Upper lobe of left lung (tissue), 4 donors: ENCODE results near the gene GOSR1.

Source experiments
- POLR2AphosphoS5 ChIP-seq, 2 donors: sonication (generic); formaldehyde crosslinking; IDR thresholded peaks; one replicate each; pipeline ENCODE4 v1.5.1; 2017; ENCODE audit warnings: antibody characterized with exemption in 2 of 2
- TF ChIP-seq, protein P1 (sequence below), 6 experiments: fragments of 450-650 bp in 4 of 6; fragments of 200-600 bp in 2 of 6; sonication (generic) in 2 of 6; IDR thresholded peaks; one replicate each; pipeline ENCODE4 v1.5.1; 2016 to 2019; ENCODE audit warnings: antibody characterized with exemption in 6 of 6

DNA sequence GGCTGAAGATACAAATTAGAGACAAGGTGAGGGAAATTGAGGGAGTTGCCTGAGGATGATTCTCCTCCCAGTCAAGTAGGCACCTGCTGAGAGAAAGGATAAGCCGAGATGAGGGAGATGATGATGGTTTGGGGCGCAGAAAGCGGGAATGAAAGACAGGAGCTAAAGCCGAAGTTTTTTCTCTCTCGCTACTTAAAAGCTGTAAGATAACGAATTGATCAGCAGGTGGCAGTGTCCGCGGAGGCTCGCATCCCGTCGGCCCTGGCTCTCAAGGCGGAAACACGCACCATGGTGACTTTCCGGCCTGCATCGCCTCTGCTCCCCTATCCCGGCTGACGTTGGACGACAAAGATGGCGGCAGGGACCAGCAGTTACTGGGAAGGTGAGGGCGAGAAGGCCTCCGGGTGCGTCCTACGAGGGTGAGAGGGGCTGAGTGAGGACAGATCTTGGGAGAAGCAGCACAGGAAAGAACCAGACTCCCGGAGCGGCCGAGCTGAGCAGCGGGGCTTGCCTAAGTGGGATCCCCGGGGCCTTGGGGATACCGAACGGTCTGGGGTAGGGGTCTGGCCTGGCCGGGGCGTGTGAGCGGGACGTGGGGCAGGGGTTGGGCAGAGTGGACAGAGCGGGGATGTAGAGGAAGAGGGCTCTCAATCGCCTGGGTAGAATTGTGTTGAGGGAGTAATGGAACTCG is at the start of gene GOSR1:
- TF ChIP-seq, protein P1, sequence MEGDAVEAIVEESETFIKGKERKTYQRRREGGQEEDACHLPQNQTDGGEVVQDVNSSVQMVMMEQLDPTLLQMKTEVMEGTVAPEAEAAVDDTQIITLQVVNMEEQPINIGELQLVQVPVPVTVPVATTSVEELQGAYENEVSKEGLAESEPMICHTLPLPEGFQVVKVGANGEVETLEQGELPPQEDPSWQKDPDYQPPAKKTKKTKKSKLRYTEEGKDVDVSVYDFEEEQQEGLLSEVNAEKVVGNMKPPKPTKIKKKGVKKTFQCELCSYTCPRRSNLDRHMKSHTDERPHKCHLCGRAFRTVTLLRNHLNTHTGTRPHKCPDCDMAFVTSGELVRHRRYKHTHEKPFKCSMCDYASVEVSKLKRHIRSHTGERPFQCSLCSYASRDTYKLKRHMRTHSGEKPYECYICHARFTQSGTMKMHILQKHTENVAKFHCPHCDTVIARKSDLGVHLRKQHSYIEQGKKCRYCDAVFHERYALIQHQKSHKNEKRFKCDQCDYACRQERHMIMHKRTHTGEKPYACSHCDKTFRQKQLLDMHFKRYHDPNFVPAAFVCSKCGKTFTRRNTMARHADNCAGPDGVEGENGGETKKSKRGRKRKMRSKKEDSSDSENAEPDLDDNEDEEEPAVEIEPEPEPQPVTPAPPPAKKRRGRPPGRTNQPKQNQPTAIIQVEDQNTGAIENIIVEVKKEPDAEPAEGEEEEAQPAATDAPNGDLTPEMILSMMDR (IDR thresholded peaks at IDR 0.05), result peak; percentile 45 to 94 (median 78)
- TF ChIP-seq POLR2AphosphoS5 (IDR thresholded peaks at IDR 0.05), result peak; percentile 90 to 92
